Suppressor macrophage treated with lipopolysaccharide for 1 hour (primary cell): ENCODE results near the gene RAI1.
A peak's percentile ranks its signal among the peaks of the same experiment; 100 is the strongest.

ENCODE experiments used
- DNase-seq, 3 donors: peaks; one replicate each; pipeline ENCODE4 v3.0.0-alpha.2; 2020 to 2022

RAI1 gene

GRCh38 chr17:17680477-17681186 is 626 bp upstream of the RAI1 start:
- no peak for DNase-seq

- peak in 2 of 3 donors; percentile 32 to 56 for DNase-seq
These were observed 560 bp downstream of the RAI1 start for GRCh38 chr17:17681744-17682292.

GRCh38 chr17:17682293-17682736 is 1.1 kb downstream of the RAI1 start:
- peak; percentile 64 to 84 (median 72) for DNase-seq

GRCh38 chr17:17682737-17683680 is 1.8 kb downstream of the RAI1 start:
- DNase-seq: peak; percentile 84 to 87 (median 86)

GRCh38 chr17:17683710-17684365 is 2.6 kb downstream of the RAI1 start:
- DNase-seq: no peak

GRCh38 chr17:17684906-17685774 is 3.9 kb downstream of the RAI1 start:
- no peak for DNase-seq

- peak; percentile 31 to 38 (median 34) for DNase-seq
These were observed 4.6 kb downstream of the RAI1 start for GRCh38 chr17:17685775-17686291.

- no peak for DNase-seq
These were observed 8.1 kb downstream of the RAI1 start for GRCh38 chr17:17689312-17689711.

GRCh38 chr17:17690233-17690632 is 9.0 kb downstream of the RAI1 start:
- peak; percentile 39 to 51 (median 44) for DNase-seq

GRCh38 chr17:17691468-17692263 is 10.4 kb downstream of the RAI1 start:
- DNase-seq: no peak

GRCh38 chr17:17692353-17693252 is 11.3 kb downstream of the RAI1 start:
- DNase-seq: no peak

GRCh38 chr17:17693253-17694168 is 12.3 kb downstream of the RAI1 start:
- DNase-seq: peak; percentile 22 to 49 (median 25)

GRCh38 chr17:17694169-17695081 is 13.2 kb downstream of the RAI1 start:
- DNase-seq: peak; percentile 73 to 92 (median 78)

- no peak for DNase-seq
These were observed 14.8 kb downstream of the RAI1 start for GRCh38 chr17:17696085-17696484.

- DNase-seq: no peak
These were observed 15.8 kb downstream of the RAI1 start for GRCh38 chr17:17696882-17697633.

- DNase-seq: no peak
These were observed 17.1 kb downstream of the RAI1 start for GRCh38 chr17:17698371-17698770.
